K562 (cell line): Measurements from ENCODE around the gene ITPRIPL1. TPM values are rescaled to one million over a fixed set of nuclear protein-coding genes. Genes with fewer than 3 reads are reported as not detected.

ENCODE experiments used
- ATAC-seq: fragments of 200-7000 bp; cut with Tn5 transposase; 3 replicates; pipeline ENCODE4 v1.9.1; 2020; ENCODE audit warnings: moderate library complexity
- BruUV-seq: library from RNA; stranded (reverse); fragments of 400-500 nt; replicated peaks from 2 replicates; lab custom pipeline; 2021; lab: Mats Ljungman, UMichigan
- CTCF ChIA-PET: fragments of 300-600 bp; formaldehyde crosslinking; extraction: SDS; loops from one replicate; lab custom pipeline; 2021; ENCODE audit warnings: low intra/inter-chr PET ratio; lab: Yijun Ruan, JAX
- POLR2A ChIA-PET: fragments of 300-600, 350-650 bp; sonication (Branson Sonifier 250); formaldehyde crosslinking; extraction: SDS; loops from one replicate; lab custom pipeline; 2021; ENCODE audit warnings: antibody characterized with exemption, inconsistent platforms; lab: Yijun Ruan, JAX
- DNase-seq, 4 experiments: peaks; one replicate each; pipeline versions ENCODE4 v3.0.0 to v3.0.0-alpha.2; 2011 to 2018; ENCODE audit warnings: low spot score in 3 of 4, mixed read lengths in 3 of 4; ENCODE audit errors: extremely low read depth in 1 of 4
- FAIRE-seq: peaks from 2 replicates; lab custom pipeline; 2011; peaks lifted over from hg19 to GRCh38; lab: Jason Lieb, UNC
- H2AFZ ChIP-seq: 2 replicates; pipeline ENCODE4 v1.6.0; 2011; ENCODE audit warnings: low read depth, low read length, control low read depth, inconsistent platforms
- H3K27ac ChIP-seq: fragments of 200-600 bp; 3 replicates; pipeline ENCODE4 v1.8.0; 2011; ENCODE audit warnings: low read depth, mild to moderate bottlenecking, control low read depth, inconsistent platforms, low read length, moderate library complexity, mixed read lengths; ENCODE audit errors: extremely low read depth
- H3K27me3 ChIP-seq, 2 experiments: fragments of 300-600 bp in 1 of 2; 2 replicates in 1 of 2; 3 replicates in 1 of 2; pipeline versions ENCODE4 v1.6.0 to v1.8.0; 2011; ENCODE audit warnings: inconsistent platforms in 2 of 2, low read length in 2 of 2, mild to moderate bottlenecking in 1 of 2, mixed read lengths in 1 of 2, moderate library complexity in 1 of 2; ENCODE audit not compliant: control insufficient read depth in 2 of 2, insufficient read depth in 2 of 2
- H3K36me3 ChIP-seq: fragments of 300-600 bp; 3 replicates; pipeline ENCODE4 v1.8.0; 2011; ENCODE audit warnings: mild to moderate bottlenecking, low read length, inconsistent platforms; ENCODE audit not compliant: control insufficient read depth, insufficient read depth
- H3K4me1 ChIP-seq, 2 experiments: fragments of 200-600 bp in 1 of 2; replicated peaks in 1 of 2; 2 replicates in 1 of 2; 3 replicates in 1 of 2; pipeline versions ENCODE4 v1.5.1 to v1.8.0; 2011; ENCODE audit warnings: inconsistent platforms in 2 of 2, low read length in 2 of 2, mild to moderate bottlenecking in 1 of 2, mixed read lengths in 1 of 2, moderate library complexity in 1 of 2; ENCODE audit not compliant: control insufficient read depth in 2 of 2, insufficient read depth in 2 of 2
- H3K4me2 ChIP-seq: 2 replicates; pipeline ENCODE4 v1.6.1; 2011; ENCODE audit warnings: low read length, control low read depth, inconsistent platforms, mixed read lengths; ENCODE audit not compliant: insufficient read depth
- H3K4me3 ChIP-seq: fragments of 200-600 bp; sonication (generic), shearing (Covaris generic); 2 replicates; pipeline ENCODE4 v1.5.1; 2016; ENCODE audit warnings: control low read depth, inconsistent platforms
- H3K79me2 ChIP-seq: fragments of 200-600 bp; 3 replicates; pipeline ENCODE4 v1.8.0; 2011; ENCODE audit warnings: low read length, inconsistent platforms; ENCODE audit not compliant: control insufficient read depth, insufficient read depth
- H3K9ac ChIP-seq, 2 experiments: 2 replicates each; pipeline versions ENCODE4 v1.6.0 to v1.6.1; 2011; ENCODE audit warnings: low read depth in 2 of 2, low read length in 2 of 2, control low read depth in 1 of 2, inconsistent platforms in 1 of 2, mild to moderate bottlenecking in 1 of 2, mixed read lengths in 1 of 2; ENCODE audit not compliant: insufficient read depth in 1 of 2
- H3K9me1 ChIP-seq: one replicate; pipeline ENCODE4 v1.6.0; 2011; ENCODE audit warnings: inconsistent platforms, mild to moderate bottlenecking, low read length, moderate library complexity; ENCODE audit not compliant: control insufficient read depth, insufficient read depth
- H3K9me3 ChIP-seq: replicated peaks from 2 replicates; pipeline ENCODE4 v1.5.1; 2011; ENCODE audit warnings: low read depth, low read length, inconsistent platforms; ENCODE audit not compliant: control insufficient read depth, insufficient read depth
- H4K20me1 ChIP-seq: replicated peaks from 2 replicates; pipeline ENCODE4 v1.6.1; 2011; ENCODE audit warnings: low read length, inconsistent platforms, mixed read lengths; ENCODE audit not compliant: control insufficient read depth, insufficient read depth
- ATF3 ChIP-seq, 2 experiments: fragments of 450-650 bp in 1 of 2; sonication (generic) in 1 of 2; formaldehyde crosslinking in 1 of 2; IDR thresholded peaks in 1 of 2; conservative IDR thresholded peaks in 1 of 2; 2 replicates each; pipeline versions ENCODE4 v1.6.1 to v1.8.1; 2016 to 2023; ENCODE audit warnings: mild to moderate bottlenecking in 2 of 2, moderate library complexity in 2 of 2, inconsistent platforms in 1 of 2, missing genetic modification reagents in 1 of 2
- C11orf30 ChIP-seq: fragments of 450-650 bp; IDR thresholded peaks from 2 replicates; pipeline ENCODE4 v1.6.1; 2016; ENCODE audit warnings: low read depth, mild to moderate bottlenecking
- HDAC1 ChIP-seq, 2 experiments: fragments of 450-650 bp; IDR thresholded peaks; 2 replicates each; pipeline ENCODE4 v1.6.1; 2016 to 2017; ENCODE audit warnings: inconsistent platforms in 1 of 2, mild to moderate bottlenecking in 1 of 2, moderate library complexity in 1 of 2
- JUND ChIP-seq, 2 experiments: IDR thresholded peaks; 2 replicates in 1 of 2; 3 replicates in 1 of 2; pipeline ENCODE4 v1.6.1; 2011; ENCODE audit warnings: borderline replicate concordance in 2 of 2, low read depth in 2 of 2, low read length in 2 of 2, improper control_type of control experiment in 1 of 2, missing biosample characterization in 1 of 2, missing genetic modification characterization in 1 of 2, missing genetic modification reagents in 1 of 2
- MEIS2 ChIP-seq: fragments of 450-650 bp; IDR thresholded peaks from 2 replicates; pipeline ENCODE4 v1.6.1; 2014; ENCODE audit warnings: mild to moderate bottlenecking; ENCODE audit not compliant: partially characterized antibody
- NFE2 ChIP-seq: IDR thresholded peaks from 2 replicates; pipeline ENCODE4 v1.6.1; 2014; ENCODE audit warnings: antibody characterized with exemption, low read depth
- ZNF316 ChIP-seq: fragments of 450-650 bp; IDR thresholded peaks from 2 replicates; pipeline ENCODE4 v1.6.1; 2016
- WGBS: fragments of 100-300 bp; shearing (Covaris generic); methylation state at CpG from one replicate; pipeline ENCODE4 v1.1.6; 2016; ENCODE audit warnings: low coverage, mixed read lengths; ENCODE audit not compliant: insufficient coverage; ENCODE audit errors: missing lambda C conversion rate; 5-methylcytosine and 5-hydroxymethylcytosine counted together
- in situ Hi-C: fragments of 300-500 bp; cut with MboI; formaldehyde crosslinking; loops from 4 replicates; pipeline ENCODE4 v1.15.0; 2018; ENCODE audit warnings: inconsistent platforms, mixed read lengths
- intact Hi-C: fragments of 100-400 bp; cut with micrococcal nuclease; formaldehyde crosslinking; loops from 2 replicates; pipeline ENCODE4 v1.14.2; 2022
- polyA plus RNA-seq, 8 experiments: library from polyadenylated mRNA; depleted of rRNA in 4 of 8; stranded (reverse) in 5 of 8; unstranded in 3 of 8; fragments of >200 nt; fragmentation: Nextera tagmentation in 2 of 8; fragmentation: Illumina TruSeq in 1 of 8; extraction: Ambion mirVana in 2 of 8; extraction: Trizol in 1 of 8; gene quantifications; 2 replicates each; pipeline versions ENCODE4 v1.2.1 to v1.2.3, GENCODE V29; 2011 to 2014; ENCODE audit warnings: inconsistent platforms in 1 of 8, missing spikeins in 1 of 8
- total RNA-seq, 7 experiments: library from RNA; depleted of rRNA in 6 of 7; stranded (reverse); fragments of >200 nt in 6 of 7; fragmentation: Illumina TruSeq in 2 of 7; extraction: Trizol in 2 of 7; gene quantifications; 2 replicates each; pipeline versions ENCODE4 v1.2.1 to v1.2.3, GENCODE V29; 2011 to 2021; ENCODE audit warnings: low replicate concordance in 1 of 7
- TF ChIP-seq, protein P1 (sequence below): fragments of 450-650 bp; IDR thresholded peaks from 2 replicates; pipeline ENCODE4 v1.6.1; 2016
- TF ChIP-seq, protein P2 (sequence below), 2 experiments: IDR thresholded peaks in 1 of 2; conservative IDR thresholded peaks in 1 of 2; 2 replicates each; pipeline ENCODE4 v1.6.1; 2016; ENCODE audit warnings: low read depth in 2 of 2, mild to moderate bottlenecking in 1 of 2, missing compliant biosample characterization in 1 of 2, missing genetic modification characterization in 1 of 2, moderate library complexity in 1 of 2

The ITPRIPL1 gene
- total and polyA plus RNA-seq, 9 of the 15 experiments (the other 6 are each of a cell fraction or from before 2014, with no cell fraction given) = 0.99 to 9.0 (median 6.4) TPM

DNA sequence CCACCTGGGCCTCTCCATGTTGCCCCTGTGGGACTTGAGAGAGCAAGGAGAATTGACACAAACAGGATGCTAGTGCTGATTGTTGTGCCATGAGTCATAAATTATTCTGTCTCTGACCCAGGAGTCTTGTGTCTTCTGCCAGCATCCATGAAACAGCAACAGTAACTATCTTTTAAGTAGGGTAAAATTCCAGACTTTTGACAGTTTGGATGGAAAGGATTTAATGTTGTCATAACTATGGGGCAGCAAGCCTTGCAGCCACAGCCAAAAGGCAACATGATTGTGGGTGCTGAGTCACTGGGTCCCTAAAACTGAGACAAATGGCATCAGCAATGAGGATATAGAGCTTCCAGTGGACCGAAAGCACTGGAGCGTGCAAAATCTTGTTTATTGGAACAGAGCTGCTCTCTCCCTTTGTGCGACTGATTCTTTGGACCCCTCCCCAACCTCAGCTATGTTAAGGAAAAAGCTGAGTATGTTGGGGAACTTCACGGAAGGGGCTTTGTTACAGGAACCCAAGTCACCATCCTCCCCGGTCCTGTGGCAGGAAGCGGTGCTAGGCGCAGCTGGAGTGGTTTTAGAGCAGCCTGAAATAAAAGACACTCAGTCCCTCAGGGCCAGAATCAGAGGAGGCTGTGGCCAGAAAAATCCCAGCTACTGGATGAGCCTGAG is 9.6 kb upstream of the ITPRIPL1 start:
- WGBS = 50% methylated on average over 7 of the region's 7 CpGs
- in situ Hi-C loops = no loop called here
- ChIA-PET POLR2A (interaction anchor here (0.6 to 2.7 kb wide), 4 partner anchors 10 to 47 kb away, joined by 3 to 8 read pairs (median 4); partner anchors contain the start of genes ITPRIPL1 and NCAPH), CTCF (no interaction called here)
- peak; percentile 51 for FAIRE-seq
- TF ChIP-seq JUND (IDR thresholded peaks at IDR 0.05; ENCODE audit: borderline replicate concordance, low read depth, low read length) (no peak), JUND (tag; IDR thresholded peaks at IDR 0.05; ENCODE audit: borderline replicate concordance, low read depth, low read length) (no peak), MEIS2 (peak; percentile 77), ZNF316 (0 out of 2 replicates have a peak, but pooled peaks have one; percentile 18), NFE2 (peak; percentile 68), ATF3 (IDR thresholded peaks at IDR 0.05) (0 out of 2 replicates have a peak, but pooled peaks have one; percentile 18), ATF3 (CRISPR knock-in tag; conservative IDR thresholded peaks at IDR 0.05) (no peak), HDAC1 (IDR thresholded peaks at IDR 0.05) (no peak), C11orf30 (peak; percentile 29; the same call in 1 of the 2 replicates)
- TF ChIP-seq, protein P1, sequence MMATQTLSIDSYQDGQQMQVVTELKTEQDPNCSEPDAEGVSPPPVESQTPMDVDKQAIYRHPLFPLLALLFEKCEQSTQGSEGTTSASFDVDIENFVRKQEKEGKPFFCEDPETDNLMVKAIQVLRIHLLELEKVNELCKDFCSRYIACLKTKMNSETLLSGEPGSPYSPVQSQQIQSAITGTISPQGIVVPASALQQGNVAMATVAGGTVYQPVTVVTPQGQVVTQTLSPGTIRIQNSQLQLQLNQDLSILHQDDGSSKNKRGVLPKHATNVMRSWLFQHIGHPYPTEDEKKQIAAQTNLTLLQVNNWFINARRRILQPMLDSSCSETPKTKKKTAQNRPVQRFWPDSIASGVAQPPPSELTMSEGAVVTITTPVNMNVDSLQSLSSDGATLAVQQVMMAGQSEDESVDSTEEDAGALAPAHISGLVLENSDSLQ = peak; percentile 66
- TF ChIP-seq, protein P2, sequence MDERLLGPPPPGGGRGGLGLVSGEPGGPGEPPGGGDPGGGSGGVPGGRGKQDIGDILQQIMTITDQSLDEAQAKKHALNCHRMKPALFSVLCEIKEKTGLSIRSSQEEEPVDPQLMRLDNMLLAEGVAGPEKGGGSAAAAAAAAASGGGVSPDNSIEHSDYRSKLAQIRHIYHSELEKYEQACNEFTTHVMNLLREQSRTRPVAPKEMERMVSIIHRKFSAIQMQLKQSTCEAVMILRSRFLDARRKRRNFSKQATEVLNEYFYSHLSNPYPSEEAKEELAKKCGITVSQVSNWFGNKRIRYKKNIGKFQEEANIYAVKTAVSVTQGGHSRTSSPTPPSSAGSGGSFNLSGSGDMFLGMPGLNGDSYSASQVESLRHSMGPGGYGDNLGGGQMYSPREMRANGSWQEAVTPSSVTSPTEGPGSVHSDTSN (CRISPR knock-in tag; IDR thresholded peaks at IDR 0.05; ENCODE audit: low read depth) = no peak
- TF ChIP-seq, protein P2 (tag; conservative IDR thresholded peaks at IDR 0.05; ENCODE audit: low read depth) = peak; percentile 82
- Histone ChIP-seq H3K36me3 (no peaks in the 10 kb centered on the region), H3K9me3 (no peaks in the 10 kb centered on the region), H3K9ac (peak overlapping the region in 1 of 2 experiments; percentile 28; a peak in 1 of 4 replicates), H3K4me3 (no peak overlapping the region), H3K27me3 (no peaks in the 10 kb centered on the region), H4K20me1 (no peaks in the 10 kb centered on the region), H2AFZ (no peak overlapping the region), H3K27ac (no peak overlapping the region), H3K9me1 (no peaks in the 10 kb centered on the region), H3K4me2 (no peak overlapping the region), H3K4me1 (peaks cover 0 to 6% of the 10 kb centered on the region in 2 experiments; a peak in 2 of 5 replicates), H3K79me2 (no peaks in the 10 kb centered on the region)
- ATAC-seq = no peak
- no TSS peak for BruUV-seq
- intact Hi-C loops = no loop called here
- DNase-seq = no peak
